ENCODE data around the gene SPPL2B. TPM values are rescaled to one million over a fixed set of nuclear protein-coding genes. Genes with fewer than 3 reads are reported as not detected.

SPPL2B gene
- total RNA-seq, 1 donor from 2014 or later, result 20.7 TPM

DNA sequence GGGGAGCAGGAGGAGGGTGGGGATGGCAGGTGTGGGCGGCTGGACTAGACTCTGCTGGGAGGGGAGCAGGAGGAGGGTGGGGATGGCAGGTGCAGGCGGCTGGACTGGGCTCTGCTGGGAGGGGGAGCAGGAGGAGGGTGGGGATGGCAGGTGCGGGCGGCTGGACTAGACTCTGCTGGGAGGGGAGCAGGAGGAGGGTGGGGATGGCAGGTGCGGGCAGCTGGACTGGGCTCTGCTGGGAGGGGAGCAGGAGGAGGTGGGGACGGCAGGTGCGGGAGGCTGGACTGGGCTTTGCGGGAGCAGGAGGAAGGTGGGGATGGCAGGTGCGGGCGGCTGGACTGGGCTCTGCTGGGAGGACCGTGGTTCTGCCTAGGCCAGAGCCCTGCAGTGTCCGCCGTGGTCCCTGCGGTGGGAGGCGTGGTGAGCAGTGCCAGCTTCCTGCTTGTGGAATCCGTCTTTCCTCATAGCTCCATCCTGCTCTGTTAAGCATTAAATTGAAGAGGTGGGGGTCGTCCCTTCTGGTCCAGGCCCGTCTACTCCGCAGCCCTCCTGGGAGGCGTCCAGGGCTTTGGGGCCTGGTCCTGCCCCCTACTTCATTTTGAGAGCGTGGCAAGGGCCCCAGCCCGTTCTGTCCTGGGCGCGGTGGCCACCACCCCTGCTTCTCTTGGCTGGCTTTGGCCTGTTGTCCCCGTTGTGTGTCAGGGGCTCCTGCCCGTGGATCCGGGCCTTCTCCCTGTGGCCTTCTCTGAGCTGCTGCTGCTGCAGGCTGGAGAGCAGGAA, 4.7 kb downstream of the SPPL2B start:
- Histone ChIP-seq H3K4me1 (peaks cover 31% of the 10 kb centered on the region), H3K27ac (peak overlapping the region; percentile 32)

DNA sequence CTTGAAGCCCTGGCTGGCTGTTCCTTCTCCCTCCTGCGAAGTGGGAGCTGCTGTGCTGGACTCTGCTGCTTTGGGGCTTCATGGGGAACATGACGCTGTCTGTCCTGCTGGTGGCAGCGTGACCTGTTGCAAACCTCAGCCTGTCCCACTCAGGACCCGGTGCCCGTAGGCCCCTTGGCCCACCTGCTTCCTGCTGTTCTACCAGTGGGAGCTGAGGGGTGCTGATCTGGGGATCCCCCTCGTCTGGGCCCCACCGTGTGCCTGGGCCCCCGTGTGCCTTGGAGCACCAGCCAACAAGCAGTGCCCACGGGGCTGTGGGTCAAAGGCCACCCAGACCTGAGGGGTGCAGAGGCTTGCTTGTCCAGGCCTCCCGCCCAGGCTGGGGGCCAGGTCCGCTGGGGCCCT, 5.3 kb downstream of the SPPL2B start:
- Mint-ChIP-seq H3K27ac (peak overlapping the region; percentile 87), H3K27me3 (ENCODE audit: insufficient read depth, low read depth) (peaks cover 8% of the 10 kb centered on the region), H3K9me3 (peaks cover 4% of the 10 kb centered on the region), H3K4me1 (peaks cover 54% of the 10 kb centered on the region), H3K4me3 (no peak overlapping the region), H3K36me3 (peaks cover 6% of the 10 kb centered on the region)
- Histone ChIP-seq H3F3A (ENCODE audit: low read depth) (peaks cover 66% of the 10 kb centered on the region), H3K4me1 (peaks cover 31% of the 10 kb centered on the region), H3K27ac (peak overlapping the region; percentile 32), H3K79me2 (ENCODE audit: low read depth) (peaks cover 86% of the 10 kb centered on the region), H3K4me3 (no peak overlapping the region), H2AFZ (replicated peaks) (no peak overlapping the region), H3K27me3 (no peaks in the 10 kb centered on the region), H3K36me3 (no peaks in the 10 kb centered on the region), H3K4me2 (no peak overlapping the region), H3K9ac (no peak overlapping the region), H4K20me1 (ENCODE audit: low read depth) (peaks cover 76% of the 10 kb centered on the region), H3K9me3 (ENCODE audit: low read depth) (no peaks in the 10 kb centered on the region)
- TF ChIP-seq, protein P1, sequence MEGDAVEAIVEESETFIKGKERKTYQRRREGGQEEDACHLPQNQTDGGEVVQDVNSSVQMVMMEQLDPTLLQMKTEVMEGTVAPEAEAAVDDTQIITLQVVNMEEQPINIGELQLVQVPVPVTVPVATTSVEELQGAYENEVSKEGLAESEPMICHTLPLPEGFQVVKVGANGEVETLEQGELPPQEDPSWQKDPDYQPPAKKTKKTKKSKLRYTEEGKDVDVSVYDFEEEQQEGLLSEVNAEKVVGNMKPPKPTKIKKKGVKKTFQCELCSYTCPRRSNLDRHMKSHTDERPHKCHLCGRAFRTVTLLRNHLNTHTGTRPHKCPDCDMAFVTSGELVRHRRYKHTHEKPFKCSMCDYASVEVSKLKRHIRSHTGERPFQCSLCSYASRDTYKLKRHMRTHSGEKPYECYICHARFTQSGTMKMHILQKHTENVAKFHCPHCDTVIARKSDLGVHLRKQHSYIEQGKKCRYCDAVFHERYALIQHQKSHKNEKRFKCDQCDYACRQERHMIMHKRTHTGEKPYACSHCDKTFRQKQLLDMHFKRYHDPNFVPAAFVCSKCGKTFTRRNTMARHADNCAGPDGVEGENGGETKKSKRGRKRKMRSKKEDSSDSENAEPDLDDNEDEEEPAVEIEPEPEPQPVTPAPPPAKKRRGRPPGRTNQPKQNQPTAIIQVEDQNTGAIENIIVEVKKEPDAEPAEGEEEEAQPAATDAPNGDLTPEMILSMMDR (IDR thresholded peaks at IDR 0.05), result peak; percentile 29
- TF ChIP-seq EZH2phosphoT487 (IDR thresholded peaks at IDR 0.05), result no peak
- DNase-seq (ENCODE audit: low spot score), result no peak

More for the DNA sequence above, 4.7 kb downstream of the SPPL2B start:
- peaks cover 71% of the 10 kb centered on the region for H3F3A ChIP-seq (ENCODE audit: low read depth)
- H3K4me1 Mint-ChIP-seq, result peaks cover 56% of the 10 kb centered on the region
- no peaks in the 10 kb centered on the region for H3K9me3 ChIP-seq (ENCODE audit: low read depth)
- H3K27me3 ChIP-seq, result no peaks in the 10 kb centered on the region
- TF ChIP-seq EZH2 (IDR thresholded peaks at IDR 0.05), result no peak
- no peak for TF ChIP-seq EZH2phosphoT487 (IDR thresholded peaks at IDR 0.05)
- TF ChIP-seq, protein P1 (IDR thresholded peaks at IDR 0.05), result no peak
- peaks cover 6% of the 10 kb centered on the region for H3K36me3 Mint-ChIP-seq
- peaks cover 4% of the 10 kb centered on the region for H3K9me3 Mint-ChIP-seq
- H3K9ac ChIP-seq, result no peak overlapping the region
- peaks cover 10% of the 10 kb centered on the region for H3K27me3 Mint-ChIP-seq (ENCODE audit: insufficient read depth, low read depth)
- H3K4me3 Mint-ChIP-seq, result no peak overlapping the region
- DNase-seq (ENCODE audit: low spot score), result no peak
- H3K36me3 ChIP-seq, result no peaks in the 10 kb centered on the region
- H2AFZ ChIP-seq (replicated peaks), result no peak overlapping the region
- peaks cover 85% of the 10 kb centered on the region for H3K79me2 ChIP-seq (ENCODE audit: low read depth)
- H3K4me2 ChIP-seq, result peak overlapping the region; percentile 10
- peaks cover 71% of the 10 kb centered on the region for H4K20me1 ChIP-seq (ENCODE audit: low read depth)
- no peak overlapping the region for H3K4me3 ChIP-seq
- peak overlapping the region; percentile 87 for H3K27ac Mint-ChIP-seq

DNA sequence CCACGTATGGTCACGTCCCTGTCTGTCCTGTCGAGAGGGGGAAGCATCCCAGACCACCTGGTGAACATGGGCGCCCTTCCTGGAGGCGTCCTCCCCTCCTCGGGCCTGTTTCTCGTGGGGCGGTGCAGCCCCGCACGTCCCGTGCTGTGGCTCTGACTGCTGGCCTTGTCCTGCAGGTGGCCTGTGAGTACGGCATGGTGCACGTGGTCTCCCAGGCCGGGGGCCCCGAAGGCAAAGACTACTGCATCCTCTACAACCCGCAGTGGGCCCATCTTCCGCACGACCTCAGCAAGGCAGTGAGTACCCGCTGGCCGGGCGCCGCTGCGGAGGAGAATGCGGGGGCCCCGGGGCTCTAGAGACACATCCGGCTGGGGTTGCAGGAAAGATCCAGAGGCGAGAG, 5.9 kb downstream of the SPPL2B start:
- Mint-ChIP-seq H3K27me3 (ENCODE audit: insufficient read depth, low read depth) (peaks cover 5% of the 10 kb centered on the region), H3K4me3 (peak overlapping the region; percentile 38), H3K4me1 (peaks cover 51% of the 10 kb centered on the region), H3K36me3 (peaks cover 6% of the 10 kb centered on the region), H3K27ac (no peak overlapping the region), H3K9me3 (peaks cover 4% of the 10 kb centered on the region)
- Histone ChIP-seq H3K9ac (no peak overlapping the region), H3K4me3 (no peak overlapping the region), H3K9me3 (ENCODE audit: low read depth) (no peaks in the 10 kb centered on the region), H3K27me3 (no peaks in the 10 kb centered on the region), H3K4me1 (peaks cover 31% of the 10 kb centered on the region), H4K20me1 (ENCODE audit: low read depth) (peaks cover 71% of the 10 kb centered on the region), H3F3A (ENCODE audit: low read depth) (peaks cover 62% of the 10 kb centered on the region), H3K79me2 (ENCODE audit: low read depth) (peaks cover 80% of the 10 kb centered on the region), H3K4me2 (no peak overlapping the region), H2AFZ (replicated peaks) (no peak overlapping the region), H3K27ac (no peak overlapping the region), H3K36me3 (no peaks in the 10 kb centered on the region)
- TF ChIP-seq, protein P1 (IDR thresholded peaks at IDR 0.05), result no peak
- TF ChIP-seq EZH2 (IDR thresholded peaks at IDR 0.05), result no peak
- TF ChIP-seq EZH2phosphoT487 (IDR thresholded peaks at IDR 0.05), result no peak
- DNase-seq (ENCODE audit: low spot score), result no peak
